ENCODE measurements around the gene SEMA4C.

SEMA4C gene

DNA sequence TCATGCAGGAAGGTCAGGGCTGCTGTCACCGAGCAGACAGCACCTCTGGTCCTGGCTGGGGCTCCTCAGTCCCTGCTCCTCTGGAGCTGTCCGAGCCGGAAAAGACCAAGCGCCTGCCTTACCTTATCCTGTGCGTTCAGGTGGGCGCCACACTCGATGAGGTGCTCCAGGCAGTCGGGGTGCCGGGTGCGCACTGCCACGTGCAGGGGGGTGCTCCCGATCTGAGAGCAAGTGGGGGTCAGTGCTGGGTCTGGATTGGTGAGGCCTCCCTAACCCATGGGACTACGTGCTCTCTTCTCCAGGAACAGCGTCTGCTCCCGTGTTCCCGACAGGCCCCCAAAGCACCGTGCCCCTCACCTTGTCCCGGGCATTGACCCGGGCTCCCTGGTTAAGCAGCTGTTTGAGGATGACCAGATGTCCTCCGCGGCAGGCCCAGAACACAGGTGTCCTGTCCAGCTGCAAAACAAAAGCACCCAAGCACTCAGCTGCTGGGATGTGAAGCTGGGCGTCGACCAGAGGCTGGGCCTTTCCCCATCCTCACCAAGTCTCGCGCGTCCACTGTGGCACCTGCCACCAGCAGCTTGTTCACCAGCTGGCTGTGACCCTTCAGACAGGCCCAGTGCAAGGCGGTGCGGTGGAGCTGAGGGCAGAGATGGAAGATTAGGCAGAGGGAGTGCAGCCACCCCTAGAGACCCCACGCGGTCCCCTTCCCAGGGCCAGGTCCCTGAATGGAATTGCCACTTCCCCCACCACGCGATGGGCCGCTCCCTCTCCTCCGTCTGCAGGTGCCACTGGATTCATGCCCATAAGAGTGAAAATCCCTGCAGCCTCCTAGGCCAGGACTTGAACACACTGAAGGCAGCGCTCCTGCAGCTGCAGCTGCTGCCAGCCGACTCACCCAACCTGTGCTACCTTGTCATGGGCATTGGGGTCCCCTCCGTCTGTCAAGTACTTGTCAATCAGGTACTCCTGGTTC lies 29.7 kb downstream of the SEMA4C start:
- no peak for DNase-seq

DNA sequence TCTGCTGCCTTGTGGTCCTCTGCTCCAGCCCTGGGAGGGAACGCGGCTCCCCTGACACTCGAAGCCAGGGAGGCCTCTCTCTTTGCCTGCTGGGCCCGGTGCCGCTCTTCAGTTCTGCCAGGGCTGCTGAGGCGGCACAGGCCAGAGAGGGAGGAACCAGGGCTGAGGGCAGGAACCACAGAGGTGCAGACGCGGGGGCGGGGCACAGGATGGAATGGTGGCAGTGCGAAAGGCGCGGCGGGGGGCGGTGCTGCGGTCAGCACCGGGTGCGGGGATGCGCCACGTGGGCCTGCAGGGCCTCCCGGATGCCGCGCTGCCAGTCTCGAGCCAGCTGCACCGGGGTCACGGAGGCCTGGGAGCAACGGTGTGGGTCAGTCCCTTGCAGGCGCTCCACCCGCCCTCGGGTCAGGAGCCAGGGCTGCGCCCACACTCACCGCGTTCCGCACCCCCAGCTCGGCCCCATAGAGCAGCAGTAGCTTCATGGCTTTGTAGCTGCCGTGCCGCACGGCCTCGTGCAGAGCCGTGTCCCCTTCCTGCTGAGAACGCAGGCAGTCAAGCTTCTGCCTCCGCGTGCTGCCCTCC lies 30.5 kb downstream of the SEMA4C start:
- peak; percentile 57 for DNase-seq

DNA sequence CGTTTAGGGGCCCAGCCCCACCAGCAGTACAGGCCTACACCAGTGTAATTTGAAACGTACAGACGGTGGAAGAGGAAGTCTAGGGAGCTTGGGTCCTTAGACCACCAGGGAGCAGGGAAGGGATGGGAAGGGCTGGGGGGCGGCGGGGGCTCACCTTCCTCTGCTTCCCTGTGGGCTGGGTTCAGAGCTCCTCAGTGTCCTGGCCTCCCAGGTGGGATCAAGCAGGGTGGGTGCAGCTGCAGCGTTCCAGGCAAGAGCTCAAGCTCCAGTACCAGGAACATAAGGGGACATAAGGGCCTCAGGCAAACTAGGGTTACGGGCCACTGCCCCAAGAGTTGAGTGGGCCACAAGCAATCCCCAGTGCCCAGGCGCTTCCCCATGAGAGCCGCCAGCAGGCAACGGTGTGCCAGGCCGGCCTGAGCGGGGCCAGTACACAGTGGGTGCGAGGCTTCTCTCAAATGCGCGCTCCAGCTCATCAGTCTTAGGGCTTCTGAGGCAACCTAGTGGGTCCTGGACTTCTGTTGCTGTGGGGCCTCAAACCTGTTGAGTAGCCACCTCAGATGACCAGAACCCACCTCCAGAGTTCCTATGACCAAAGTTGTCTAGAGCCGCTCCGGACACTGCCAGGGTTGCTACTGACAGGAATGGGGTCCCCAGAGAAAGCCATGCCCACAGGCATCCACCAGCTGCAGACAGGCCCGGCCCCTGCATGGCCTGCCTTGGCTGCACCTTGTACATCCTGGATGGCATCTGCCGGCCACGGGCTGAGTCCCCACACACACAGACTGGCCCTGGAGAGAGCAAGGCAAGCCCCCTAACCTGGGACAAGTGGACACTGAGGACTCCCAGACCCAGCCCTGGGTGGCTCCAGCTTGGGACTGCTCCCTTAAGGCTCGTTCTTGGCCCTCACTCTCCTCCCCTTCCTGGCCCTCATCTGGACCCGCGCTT lies 31.3 kb downstream of the SEMA4C start:
- DNase-seq: no peak

DNA sequence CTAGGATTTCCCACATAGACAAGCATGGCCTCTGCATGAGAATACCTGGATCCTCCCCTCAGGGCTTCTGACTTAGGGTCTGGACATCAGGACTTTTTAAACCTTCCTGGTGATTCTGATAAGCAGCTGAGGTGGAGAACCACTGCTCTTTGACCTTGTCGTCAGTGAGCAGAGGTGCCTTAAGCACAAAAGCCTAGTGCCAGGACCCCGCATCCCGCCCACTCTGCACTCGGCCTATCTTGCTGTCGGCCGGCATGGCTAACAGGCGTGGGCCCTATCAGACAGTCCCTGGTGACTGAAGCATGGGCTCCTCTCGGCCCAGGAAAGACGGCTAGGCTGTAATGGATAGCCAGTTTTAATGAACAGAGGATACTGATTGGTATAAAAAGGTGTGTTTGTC lies 32.3 kb downstream of the SEMA4C start:
- DNase-seq: no peak

DNA sequence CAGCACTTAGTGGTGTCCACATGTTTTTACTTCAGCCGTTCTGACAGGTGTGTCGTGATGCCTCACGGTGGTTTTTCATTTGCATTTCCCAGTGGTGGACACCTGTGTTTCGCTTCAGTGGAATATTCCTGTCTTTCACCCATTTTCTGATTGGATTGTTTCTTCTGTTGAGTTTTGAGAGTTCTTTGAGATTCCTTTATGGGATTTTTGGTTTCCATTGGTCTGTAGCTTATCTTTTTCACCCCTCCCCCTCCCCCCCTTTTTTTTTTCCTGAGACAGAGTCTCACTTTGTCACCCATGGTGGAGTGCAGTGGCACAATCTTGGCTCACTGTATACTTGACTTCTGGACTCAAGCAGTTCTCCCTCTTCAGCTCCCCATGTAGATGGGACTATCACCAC lies 34.0 kb downstream of the SEMA4C start:
- DNase-seq: no peak

DNA sequence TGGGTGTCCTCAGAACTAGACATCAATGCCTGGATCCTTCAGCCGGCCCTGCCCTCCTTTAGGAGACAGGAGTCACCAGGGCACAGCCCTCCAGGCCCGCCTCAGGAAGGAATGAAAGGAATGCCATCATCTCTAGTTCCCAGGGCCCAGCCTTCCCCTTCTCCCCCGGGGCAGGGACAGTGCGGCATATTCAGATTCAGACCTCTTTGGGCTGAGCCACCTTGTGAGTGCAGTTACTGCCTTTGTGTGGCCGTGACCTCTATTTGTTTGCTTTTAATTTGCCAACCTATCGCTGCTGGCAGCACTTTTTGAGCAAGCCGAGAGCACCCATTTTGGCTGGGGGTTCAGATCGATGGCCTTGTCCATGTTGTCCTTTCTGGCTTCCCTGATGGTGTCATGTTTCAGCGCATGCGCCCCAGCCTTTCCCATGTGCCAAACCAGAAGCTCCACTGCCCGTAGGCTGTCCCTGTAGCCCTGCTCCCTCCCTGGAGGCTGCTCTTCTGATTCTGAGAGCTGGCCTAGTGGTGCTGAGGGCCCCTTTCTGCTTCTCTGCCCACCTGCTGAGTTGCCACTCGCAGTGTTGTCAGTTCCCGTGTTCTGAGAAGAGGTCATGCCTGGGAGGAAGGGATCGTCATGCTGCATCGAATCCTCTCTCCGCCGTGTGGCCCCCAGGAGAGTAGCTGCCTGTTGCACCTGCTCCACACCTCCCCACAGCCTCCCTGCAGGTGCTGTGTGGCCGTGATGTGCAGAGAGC lies 36.9 kb downstream of the SEMA4C start:
- DNase-seq: peak; percentile 72

DNA sequence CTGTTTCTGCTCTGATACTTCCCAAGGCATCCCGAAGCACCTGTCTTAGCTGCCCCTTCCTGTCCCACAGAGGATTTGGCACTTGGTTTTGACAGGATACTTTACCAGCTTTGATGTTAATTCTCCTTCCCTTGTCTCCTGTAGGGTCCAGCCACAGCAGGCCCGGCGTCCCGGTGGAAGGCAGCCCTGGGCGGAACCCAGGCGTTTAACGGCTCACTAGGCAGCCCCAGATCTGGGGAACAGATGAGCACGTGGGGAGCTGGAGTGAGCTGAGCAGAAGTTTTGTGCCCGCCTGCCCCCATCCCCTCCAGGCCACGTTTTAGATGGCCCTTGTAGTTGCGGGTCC lies 37.5 kb downstream of the SEMA4C start:
- no peak for DNase-seq

DNA sequence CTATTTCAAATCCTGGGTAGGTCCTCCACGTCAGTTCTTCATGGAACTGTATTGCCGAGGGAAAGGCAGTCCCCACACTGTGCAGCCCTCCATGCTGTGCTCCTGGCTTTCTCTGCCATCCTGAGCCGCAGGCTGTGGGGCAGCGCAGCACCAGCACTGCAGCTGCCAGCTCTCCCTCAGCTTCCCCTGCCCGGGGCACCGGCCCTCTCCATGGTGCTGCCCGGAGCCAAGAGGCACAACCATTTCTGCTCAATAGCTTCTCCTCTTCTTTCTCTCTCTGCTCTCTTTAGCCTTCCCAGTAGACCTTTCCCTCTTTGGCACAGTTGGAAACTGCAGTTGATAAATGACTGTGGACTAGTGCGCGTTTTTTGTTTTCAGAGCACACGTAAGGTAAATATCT lies 38.2 kb downstream of the SEMA4C start:
- DNase-seq: no peak

DNA sequence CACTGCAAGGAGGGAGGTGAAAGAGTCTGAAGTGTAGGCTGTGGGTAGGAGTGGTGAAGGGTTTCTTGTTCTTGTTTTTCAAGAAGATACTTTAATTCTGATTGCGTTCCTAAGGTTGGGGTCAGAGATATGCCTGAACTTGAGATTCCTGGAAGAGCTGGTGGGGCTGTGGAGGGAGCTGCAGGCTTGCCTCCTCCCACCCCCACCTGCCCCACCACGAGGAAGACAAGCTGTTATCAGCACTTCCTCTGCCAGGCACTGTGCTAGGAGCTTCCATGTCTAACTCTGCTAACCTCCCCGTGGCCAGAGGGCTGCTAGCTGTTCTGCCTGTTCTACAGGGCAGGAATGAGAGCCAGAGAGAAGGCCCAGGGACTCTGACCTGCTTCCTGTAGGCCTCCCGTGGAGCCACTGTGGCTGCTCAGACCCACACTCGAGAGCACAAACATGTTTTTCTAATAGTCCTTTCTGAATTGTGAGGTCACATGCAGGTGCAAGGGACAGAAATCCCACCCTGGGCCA lies 39.8 kb downstream of the SEMA4C start:
- DNase-seq: no peak

DNA sequence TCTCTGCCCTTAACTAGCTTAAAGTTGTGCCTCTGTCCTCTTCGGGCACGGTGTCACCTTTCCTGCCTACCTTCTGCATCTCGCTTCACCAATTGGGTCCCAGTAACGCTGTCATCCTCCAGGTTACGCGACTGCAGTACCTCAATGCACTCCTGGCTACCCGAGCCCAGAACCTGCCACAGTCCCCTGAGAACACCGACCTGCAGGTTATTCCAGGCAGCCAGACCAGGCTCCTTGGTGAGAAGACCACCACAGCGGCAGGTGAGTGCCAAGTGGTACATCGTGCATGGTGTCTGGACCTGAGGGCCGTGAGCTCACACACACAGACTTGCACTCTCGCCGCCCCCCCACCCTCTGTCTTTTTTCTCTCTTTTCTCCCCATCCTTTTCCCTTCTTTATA lies 41.0 kb downstream of the SEMA4C start:
- DNase-seq: no peak

DNA sequence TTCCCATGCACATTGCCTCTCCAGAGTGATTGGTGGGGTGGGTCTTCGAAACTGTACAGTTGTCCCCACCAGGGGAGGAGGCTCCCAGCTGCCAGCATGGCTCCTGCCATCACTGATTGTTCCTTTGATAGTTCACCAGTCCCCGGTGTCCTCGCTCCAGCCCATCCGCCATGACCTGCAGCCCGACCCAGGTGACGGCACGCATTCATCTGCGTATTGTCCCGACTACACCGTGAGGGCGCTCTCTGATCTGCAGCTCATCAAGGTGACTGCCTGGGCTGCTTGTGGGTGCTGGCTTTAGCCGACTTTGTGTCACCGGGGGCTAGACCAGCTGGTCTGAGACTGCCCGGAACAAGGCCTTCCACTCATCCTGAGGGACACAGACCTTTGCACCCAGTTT lies 41.4 kb downstream of the SEMA4C start:
- no peak for DNase-seq

DNA sequence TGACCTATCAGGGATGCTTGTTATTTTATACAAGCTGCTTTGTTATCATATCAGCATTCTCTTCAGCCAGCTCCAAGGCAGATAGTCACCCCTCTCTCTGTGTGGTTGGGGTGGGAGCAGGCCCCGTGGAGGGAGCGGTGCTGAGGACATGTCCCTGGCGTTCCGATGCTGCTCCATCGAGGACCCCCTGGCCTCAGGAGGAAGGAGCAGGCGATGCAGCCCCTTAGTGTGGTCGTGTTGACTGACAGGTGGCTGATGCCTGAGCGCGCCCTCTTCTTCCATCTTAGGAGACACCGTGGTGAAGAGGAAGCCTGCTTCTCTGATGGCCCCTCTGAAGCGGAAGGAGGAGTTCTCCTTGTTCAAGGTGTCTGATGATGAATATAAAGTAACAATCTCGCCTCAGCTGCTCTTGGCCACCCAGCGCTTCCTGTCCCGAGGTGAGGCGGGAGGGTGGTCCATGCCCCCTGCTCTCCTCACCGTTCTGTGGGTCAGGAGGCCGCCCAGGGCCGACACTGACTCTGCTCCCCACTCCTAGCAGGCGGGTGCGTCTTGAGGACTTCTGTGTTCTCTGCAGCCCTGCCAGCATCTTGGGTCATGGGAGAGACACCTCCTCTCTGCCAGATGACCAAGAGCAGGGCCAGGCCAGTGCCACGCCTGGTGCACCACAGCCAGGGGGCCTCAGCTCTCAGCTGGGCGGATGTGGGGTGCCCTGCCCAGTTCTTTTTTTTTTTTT lies 43.2 kb downstream of the SEMA4C start:
- DNase-seq: no peak

DNA sequence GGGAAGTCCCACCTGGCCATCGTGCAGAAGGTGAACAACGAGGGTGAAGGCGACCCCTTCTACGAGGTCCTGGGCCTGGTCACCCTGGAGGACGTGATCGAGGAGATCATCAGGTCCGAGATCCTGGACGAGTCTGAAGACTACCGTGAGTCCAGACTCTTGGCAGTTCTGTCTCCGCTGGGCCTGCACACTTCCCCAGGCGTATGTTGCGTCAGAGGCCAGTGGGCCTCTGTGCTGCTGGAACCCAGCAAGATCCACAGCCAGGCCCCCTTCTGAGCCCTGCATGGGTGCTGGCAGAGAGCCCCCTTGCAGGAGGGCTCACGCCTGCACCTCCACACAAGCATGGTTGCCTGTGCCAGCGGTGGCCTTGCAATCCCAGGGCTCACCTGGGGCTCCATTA lies 44.8 kb downstream of the SEMA4C start:
- DNase-seq: peak; percentile 9

DNA sequence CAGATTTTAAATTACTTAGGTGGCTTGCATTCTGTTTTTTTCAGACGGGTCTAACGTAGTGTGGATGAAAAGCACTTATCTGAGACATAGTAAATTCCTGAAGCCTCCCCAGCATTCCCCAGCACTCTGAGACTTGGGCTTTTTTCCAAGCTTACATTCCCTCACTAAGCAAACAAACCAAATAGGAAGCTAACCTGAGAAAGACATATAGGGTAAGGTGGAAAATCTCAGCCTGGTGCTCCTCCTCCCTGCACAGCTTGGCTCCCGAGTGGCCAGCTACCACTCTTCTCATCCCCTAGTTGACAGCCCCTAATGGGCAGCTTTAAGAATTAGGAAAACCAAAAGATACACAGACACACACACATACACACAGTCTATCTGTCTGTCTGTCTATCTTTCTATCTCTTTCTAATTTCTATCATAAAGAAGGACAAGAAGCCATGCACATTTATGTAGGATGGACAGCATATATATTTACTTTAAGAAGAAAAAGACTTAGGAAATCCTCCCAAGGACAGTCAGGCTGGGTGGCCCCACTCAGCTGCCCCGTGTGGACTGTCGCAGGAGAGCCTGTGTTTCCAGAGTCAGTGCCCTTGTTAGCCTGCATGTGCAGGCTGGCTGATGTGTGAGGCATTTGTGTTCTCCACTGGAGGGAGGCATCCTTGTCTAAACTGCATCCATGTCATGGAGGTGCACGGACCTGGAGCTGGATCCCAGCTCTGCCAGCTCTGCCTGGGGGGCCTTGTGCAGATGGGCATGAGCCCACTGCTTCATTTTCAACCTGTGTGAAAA lies 45.6 kb downstream of the SEMA4C start:
- no peak for DNase-seq

DNA sequence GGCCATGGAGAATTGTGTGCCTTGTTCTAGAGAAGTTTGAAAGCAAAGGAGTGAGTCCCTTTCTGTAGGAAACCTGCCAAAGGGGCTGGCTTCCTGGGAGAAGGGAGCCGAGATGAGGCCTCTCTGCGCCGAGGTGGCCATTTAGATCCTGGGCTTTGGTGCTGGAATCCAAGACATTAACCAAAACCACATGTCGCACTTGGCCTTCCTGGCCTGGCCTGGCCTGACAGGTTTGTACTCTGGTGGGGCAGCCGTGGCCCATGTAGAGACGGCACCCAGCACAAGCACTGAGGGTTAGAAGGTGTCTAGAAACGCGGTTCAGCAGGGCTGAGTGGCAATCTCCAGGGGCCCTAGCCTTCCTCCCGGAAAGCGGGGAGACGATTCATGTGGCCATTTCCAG lies 46.7 kb downstream of the SEMA4C start:
- peak; percentile 39 for DNase-seq

DNA sequence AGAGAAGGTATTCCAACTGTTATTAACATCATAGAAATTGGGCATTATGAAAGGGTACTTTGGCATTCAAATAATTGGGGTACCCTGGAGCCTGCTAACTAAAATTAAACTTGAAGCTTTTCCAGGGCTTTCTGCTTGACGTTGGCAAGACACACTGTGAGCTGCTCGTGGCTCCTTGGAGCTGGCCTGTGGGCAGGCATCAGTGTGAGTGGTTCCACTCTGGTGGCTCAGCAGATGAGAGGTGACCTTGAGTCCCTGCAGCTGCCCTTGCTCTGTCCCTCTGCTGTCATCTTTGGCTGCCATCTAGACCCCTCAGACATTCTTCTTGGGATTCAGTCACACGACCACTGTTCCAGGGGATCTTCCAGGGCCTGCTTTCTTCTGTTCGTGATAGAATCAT lies 47.1 kb downstream of the SEMA4C start:
- DNase-seq: peak; percentile 12

DNA sequence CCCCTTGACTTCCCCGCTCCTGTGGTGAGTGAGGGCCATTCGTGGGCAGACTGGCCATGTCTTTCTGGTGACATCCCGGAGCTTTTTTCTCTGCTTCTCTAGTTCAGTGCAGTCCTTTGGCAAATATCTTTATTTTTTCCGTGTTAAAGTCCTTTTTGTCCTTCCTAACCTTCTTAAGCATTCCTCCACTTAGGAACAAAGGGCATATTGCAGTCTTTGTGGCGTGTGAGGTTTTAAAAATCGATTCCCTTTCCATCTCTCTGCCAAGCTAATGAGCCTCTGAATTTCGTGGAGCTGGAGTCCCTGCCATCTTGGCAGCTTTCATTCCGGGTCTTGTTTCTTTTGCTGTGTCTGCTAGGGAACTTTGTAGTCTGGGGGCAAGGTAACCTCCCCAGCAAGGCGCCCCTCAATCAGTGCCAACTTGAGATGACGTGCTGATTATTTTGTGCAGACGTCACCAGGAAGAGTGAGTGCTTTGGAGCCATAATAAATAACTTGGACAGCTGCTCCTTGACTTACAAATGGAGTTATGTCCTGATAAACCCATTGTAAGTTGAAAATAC lies 48.7 kb downstream of the SEMA4C start:
- peak; percentile 20 for DNase-seq

DNA sequence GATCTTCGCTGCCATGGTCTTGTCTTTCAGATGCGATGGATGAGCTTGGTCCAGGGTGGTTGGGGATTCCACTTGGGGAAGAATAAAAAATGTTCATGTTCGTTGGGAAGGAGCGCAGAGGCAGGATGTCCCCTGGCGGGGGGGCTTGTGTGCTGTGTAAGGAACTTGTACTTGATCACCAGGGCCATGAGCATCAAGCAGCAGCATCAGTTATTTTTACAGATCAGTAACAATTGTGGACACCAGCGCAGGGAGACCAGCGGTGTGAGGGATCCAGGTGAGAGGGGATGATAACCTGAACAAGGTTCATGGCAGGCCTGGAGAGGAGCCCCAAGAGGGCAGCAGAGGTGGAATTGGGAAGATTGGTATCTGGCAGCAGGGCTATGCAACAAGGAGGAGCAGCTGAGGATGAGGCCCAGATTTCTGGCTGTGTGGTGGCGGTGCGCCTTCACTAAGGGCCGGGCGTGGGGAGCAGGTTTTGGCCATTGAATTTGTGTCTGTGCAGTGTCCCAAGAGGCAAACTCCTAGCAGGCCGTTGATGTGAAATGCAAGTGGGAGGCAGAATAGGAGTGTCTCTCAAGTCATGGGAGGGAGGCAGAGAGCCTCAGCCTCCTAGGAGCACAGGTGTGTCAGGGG lies 49.9 kb downstream of the SEMA4C start:
- no peak for DNase-seq

DNA sequence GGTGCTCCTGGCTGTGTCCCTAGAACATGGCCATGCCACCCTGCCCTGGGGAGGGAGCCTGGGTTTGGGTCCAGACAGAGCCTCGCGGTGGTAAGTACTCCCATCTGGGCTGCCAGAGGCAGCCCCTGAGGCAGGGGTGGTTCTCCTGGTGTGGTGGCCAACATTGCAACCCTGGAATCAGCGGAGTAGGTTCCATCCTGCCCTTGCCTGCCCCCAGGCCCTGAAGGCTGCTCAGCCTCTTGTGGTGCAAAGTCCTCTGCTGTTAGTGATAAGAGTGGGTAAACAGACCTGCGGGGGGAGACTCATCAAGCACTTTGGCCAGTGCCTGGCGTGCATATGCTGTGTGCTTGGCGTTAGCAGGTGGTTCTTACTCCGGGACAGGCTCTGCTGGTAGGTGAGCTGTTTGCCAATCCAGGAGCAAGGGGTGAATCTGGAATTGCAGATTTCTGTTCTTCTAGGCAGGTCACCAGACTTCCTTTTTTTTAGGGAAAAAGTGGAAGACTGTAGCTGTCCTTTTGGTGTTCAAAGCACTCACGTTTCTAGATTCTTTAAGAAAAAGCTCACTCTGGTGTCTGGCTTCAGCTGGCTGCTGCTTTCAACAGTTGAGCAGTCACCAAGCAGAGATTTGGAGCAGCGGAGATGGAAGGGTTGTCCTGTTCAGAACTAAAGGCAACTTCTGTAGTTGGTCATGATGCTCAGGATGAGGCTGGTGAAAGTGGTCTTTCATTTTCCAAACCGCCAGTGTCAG lies 50.6 kb downstream of the SEMA4C start:
- no peak for DNase-seq

Data from femur (tissue), 1 donor.